ENCODE results near the gene COPS7A. TPM values are rescaled to one million over a fixed set of nuclear protein-coding genes. Genes with fewer than 3 reads are reported as not detected.

The COPS7A gene
- total RNA-seq, 2 experiments from 2014 or later, result 51.1 to 71.2 TPM

DNA sequence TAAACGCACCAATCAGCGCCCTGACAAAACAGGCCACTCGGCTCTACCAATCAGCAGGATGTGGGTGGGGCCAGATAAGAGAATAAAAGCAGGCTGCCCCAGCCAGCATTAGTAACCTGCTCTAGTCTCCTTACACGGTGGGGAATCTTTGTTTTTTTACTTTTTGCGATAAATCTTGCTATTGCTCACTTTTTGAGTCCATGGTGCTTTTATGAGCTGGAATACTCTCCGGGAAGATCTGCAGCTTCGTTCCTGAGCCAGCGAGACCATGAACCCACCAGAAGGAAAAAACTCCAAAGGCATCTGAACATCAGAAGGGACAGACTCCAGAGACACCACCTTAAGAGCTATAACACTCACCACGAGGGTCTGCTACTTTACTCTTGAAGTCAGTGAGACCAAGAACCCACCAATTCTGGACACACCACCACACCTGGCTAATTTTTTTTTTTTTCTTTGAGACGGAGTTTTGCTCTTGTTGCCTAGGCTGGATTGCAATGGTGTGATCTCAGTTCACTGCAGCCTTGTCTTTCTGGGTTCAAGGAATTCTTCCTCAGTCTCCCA lies 6.9 kb upstream of the COPS7A start:
- no peaks in the 10 kb centered on the region for H3K9me2 ChIP-seq (ENCODE audit: insufficient read depth, low read length)
- TF ChIP-seq, protein P1, sequence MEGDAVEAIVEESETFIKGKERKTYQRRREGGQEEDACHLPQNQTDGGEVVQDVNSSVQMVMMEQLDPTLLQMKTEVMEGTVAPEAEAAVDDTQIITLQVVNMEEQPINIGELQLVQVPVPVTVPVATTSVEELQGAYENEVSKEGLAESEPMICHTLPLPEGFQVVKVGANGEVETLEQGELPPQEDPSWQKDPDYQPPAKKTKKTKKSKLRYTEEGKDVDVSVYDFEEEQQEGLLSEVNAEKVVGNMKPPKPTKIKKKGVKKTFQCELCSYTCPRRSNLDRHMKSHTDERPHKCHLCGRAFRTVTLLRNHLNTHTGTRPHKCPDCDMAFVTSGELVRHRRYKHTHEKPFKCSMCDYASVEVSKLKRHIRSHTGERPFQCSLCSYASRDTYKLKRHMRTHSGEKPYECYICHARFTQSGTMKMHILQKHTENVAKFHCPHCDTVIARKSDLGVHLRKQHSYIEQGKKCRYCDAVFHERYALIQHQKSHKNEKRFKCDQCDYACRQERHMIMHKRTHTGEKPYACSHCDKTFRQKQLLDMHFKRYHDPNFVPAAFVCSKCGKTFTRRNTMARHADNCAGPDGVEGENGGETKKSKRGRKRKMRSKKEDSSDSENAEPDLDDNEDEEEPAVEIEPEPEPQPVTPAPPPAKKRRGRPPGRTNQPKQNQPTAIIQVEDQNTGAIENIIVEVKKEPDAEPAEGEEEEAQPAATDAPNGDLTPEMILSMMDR (conservative IDR thresholded peaks at IDR 0.05; ENCODE audit: low read length), result no peak
- TF ChIP-seq EZH2phosphoT487 (IDR thresholded peaks at IDR 0.05; ENCODE audit: borderline replicate concordance, low read depth, low read length), result no peak
- no peaks in the 10 kb centered on the region for H3K79me2 ChIP-seq (ENCODE audit: insufficient read depth, low read depth, low read length)
- H3K36me3 ChIP-seq (ENCODE audit: insufficient read depth, low read length), result no peaks in the 10 kb centered on the region
- H3K27ac ChIP-seq (ENCODE audit: low read depth, low read length, poor library complexity, severe bottlenecking), result no peak overlapping the region
- ChIA-PET POLR2A (interaction anchor here (0.6 to 0.7 kb wide), 2 partner anchors 86 to 106 kb away, joined by 4 read pairs; no protein-coding TSS in a partner anchor), CTCF (ENCODE audit: unreplicated experiment) (no interaction called here)
- intact Hi-C loops (cut with micrococcal nuclease; ENCODE audit: unreplicated experiment), result no loop called here
- no peaks in the 10 kb centered on the region for H4K20me1 ChIP-seq (ENCODE audit: insufficient read depth, low read length)
- no peaks in the 10 kb centered on the region for H3K9me3 ChIP-seq (ENCODE audit: low read length)
- no peak overlapping the region for H3K4me2 ChIP-seq (ENCODE audit: low read length)
- H3K4me3 ChIP-seq (ENCODE audit: low read depth, low read length, poor library complexity, severe bottlenecking), result no peak overlapping the region
- peaks cover 27% of the 10 kb centered on the region for H3K4me1 ChIP-seq (ENCODE audit: insufficient read depth, low read length, poor library complexity, severe bottlenecking)
- no peak for DNase-seq (ENCODE audit: low spot score)
- BruUV-seq (replicated peaks), result TSS peak; percentile 97
- no peak overlapping the region for H2AFZ ChIP-seq (ENCODE audit: low read length)

DNA sequence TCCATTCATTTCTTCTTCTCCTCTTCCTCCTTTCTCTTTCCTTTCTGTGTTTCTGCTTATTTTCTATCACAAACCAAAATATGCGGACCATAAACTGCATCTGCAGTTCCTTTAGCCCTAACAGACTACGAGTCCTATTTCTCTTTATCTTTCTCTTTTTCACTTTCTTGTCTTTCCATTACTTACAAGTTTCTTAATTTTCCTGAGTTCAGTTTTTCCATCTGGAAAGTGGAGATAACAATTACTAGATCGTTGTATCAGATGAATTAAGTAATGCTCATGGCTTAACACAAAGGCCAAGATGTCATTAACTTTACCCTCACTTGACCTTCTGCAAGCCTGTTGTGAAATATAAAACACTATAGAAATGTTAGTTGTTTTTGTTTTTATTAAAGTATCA lies 983 bp upstream of the COPS7A start:
- peak overlapping the region; percentile 77 for H3K27ac ChIP-seq (ENCODE audit: low read depth, low read length, poor library complexity, severe bottlenecking)
- peaks cover 52% of the 10 kb centered on the region for H3K4me1 ChIP-seq (ENCODE audit: insufficient read depth, low read length, poor library complexity, severe bottlenecking)
- peaks cover 11% of the 10 kb centered on the region; the same call in 1 of the 2 replicates for H3K79me2 ChIP-seq (ENCODE audit: insufficient read depth, low read depth, low read length)
- H3K9me3 ChIP-seq (ENCODE audit: low read length), result no peaks in the 10 kb centered on the region
- no peak for TF ChIP-seq EZH2phosphoT487 (IDR thresholded peaks at IDR 0.05; ENCODE audit: borderline replicate concordance, low read depth, low read length)
- TF ChIP-seq, protein P1 (conservative IDR thresholded peaks at IDR 0.05; ENCODE audit: low read length), result no peak
- intact Hi-C loops (cut with micrococcal nuclease; ENCODE audit: unreplicated experiment), result no loop called here
- DNase-seq (ENCODE audit: low spot score), result no peak
- 0 out of 2 replicates have a peak overlapping the region, but pooled peaks have one; percentile 18 for H2AFZ ChIP-seq (ENCODE audit: low read length)
- peaks cover 1% of the 10 kb centered on the region; the same call in 1 of the 2 replicates for H3K36me3 ChIP-seq (ENCODE audit: insufficient read depth, low read length)
- no peaks in the 10 kb centered on the region for H4K20me1 ChIP-seq (ENCODE audit: insufficient read depth, low read length)
- ChIA-PET CTCF (ENCODE audit: unreplicated experiment) (interaction anchor here (1.4 kb wide), 1 partner anchor 24 kb away, joined by 9 read pairs; no protein-coding TSS in a partner anchor), POLR2A (interaction anchor here (0.7 to 3.3 kb wide), 16 partner anchors 9 to 162 kb away, joined by 3 to 16 read pairs (median 5); partner anchors contain the start of genes GNB3, MLF2 and ZNF384)
- peak overlapping the region; percentile 90 for H3K4me2 ChIP-seq (ENCODE audit: low read length)
- no TSS peak for BruUV-seq (replicated peaks)
- peak overlapping the region; percentile 76 for H3K4me3 ChIP-seq (ENCODE audit: low read depth, low read length, poor library complexity, severe bottlenecking)
- H3K9me2 ChIP-seq (ENCODE audit: insufficient read depth, low read length), result no peaks in the 10 kb centered on the region

DNA sequence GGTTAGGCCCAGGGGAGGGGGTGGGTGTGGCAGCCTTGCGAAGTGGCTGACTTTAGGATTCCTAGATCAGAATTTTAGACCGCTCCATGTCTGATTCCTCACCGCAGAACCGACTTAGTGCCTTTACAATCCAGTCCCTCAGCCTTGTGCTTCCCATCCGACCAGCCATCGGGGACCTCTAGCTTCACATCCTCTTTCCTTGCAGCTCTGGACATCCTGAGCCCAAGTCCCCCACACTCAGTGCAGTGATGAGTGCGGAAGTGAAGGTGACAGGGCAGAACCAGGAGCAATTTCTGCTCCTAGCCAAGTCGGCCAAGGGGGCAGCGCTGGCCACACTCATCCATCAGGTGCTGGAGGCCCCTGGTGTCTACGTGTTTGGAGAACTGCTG lies 557 bp downstream of the COPS7A start:
- H3K9me3 ChIP-seq (ENCODE audit: low read length), result no peaks in the 10 kb centered on the region
- H3K4me1 ChIP-seq (ENCODE audit: insufficient read depth, low read length, poor library complexity, severe bottlenecking), result peaks cover 50% of the 10 kb centered on the region
- peak; percentile 75 for DNase-seq (ENCODE audit: low spot score)
- peak overlapping the region; percentile 77 for H3K27ac ChIP-seq (ENCODE audit: low read depth, low read length, poor library complexity, severe bottlenecking)
- peak overlapping the region; percentile 76 for H3K4me3 ChIP-seq (ENCODE audit: low read depth, low read length, poor library complexity, severe bottlenecking)
- H4K20me1 ChIP-seq (ENCODE audit: insufficient read depth, low read length), result no peaks in the 10 kb centered on the region
- CTCF ChIA-PET (ENCODE audit: unreplicated experiment), result interaction anchor here (0.6 to 1.4 kb wide), 6 partner anchors 18 to 142 kb away, joined by 3 to 9 read pairs (median 3); partner anchors contain the start of gene PTMS
- intact Hi-C loops (cut with micrococcal nuclease; ENCODE audit: unreplicated experiment), result loop anchor here (1.0 kb wide), 4 partner anchors 27 to 61 kb away; partner anchors contain the start of genes ING4, MLF2 and ZNF384
- H2AFZ ChIP-seq (ENCODE audit: low read length), result peak overlapping the region; percentile 72; the same call in 1 of the 2 replicates
- TF ChIP-seq, protein P1 (conservative IDR thresholded peaks at IDR 0.05; ENCODE audit: low read length), result no peak
- TF ChIP-seq EZH2phosphoT487 (IDR thresholded peaks at IDR 0.05; ENCODE audit: borderline replicate concordance, low read depth, low read length), result no peak
- H3K79me2 ChIP-seq (ENCODE audit: insufficient read depth, low read depth, low read length), result peaks cover 11% of the 10 kb centered on the region; the same call in 1 of the 2 replicates
- H3K36me3 ChIP-seq (ENCODE audit: insufficient read depth, low read length), result peaks cover 16% of the 10 kb centered on the region
- BruUV-seq (replicated peaks), result no TSS peak
- no peaks in the 10 kb centered on the region for H3K9me2 ChIP-seq (ENCODE audit: insufficient read depth, low read length)
- H3K4me2 ChIP-seq (ENCODE audit: low read length), result peak overlapping the region; percentile 90
- POLR2A ChIA-PET, result interaction anchor here (0.6 to 3.3 kb wide), 24 partner anchors 9 to 230 kb away, joined by 3 to 16 read pairs (median 4); partner anchors contain the start of genes CDCA3, GNB3, MLF2 and SPSB2
